Measurements from ENCODE around the gene RPH3AL.

The RPH3AL gene

DNA sequence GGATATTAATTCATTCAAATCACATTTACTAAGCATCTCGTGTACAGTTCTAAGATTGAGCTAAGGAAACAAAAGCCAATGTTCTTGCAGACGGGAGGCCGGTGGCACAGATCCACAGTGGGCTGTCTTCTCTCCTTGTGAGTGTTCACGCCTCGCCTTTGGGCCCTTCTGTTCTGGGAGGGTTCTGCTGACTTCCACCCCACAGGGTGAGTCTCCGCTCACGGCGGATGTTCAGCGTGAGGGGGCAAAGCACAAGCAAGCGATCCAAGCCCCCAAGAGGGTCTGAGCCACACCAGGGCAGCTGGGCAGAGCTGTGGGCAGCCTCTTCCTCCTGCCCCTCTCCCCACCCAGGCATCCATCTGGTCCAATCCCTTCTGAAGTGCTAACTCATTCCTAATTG, 86.9 kb downstream of the RPH3AL start:
- TF ChIP-seq, protein P1, sequence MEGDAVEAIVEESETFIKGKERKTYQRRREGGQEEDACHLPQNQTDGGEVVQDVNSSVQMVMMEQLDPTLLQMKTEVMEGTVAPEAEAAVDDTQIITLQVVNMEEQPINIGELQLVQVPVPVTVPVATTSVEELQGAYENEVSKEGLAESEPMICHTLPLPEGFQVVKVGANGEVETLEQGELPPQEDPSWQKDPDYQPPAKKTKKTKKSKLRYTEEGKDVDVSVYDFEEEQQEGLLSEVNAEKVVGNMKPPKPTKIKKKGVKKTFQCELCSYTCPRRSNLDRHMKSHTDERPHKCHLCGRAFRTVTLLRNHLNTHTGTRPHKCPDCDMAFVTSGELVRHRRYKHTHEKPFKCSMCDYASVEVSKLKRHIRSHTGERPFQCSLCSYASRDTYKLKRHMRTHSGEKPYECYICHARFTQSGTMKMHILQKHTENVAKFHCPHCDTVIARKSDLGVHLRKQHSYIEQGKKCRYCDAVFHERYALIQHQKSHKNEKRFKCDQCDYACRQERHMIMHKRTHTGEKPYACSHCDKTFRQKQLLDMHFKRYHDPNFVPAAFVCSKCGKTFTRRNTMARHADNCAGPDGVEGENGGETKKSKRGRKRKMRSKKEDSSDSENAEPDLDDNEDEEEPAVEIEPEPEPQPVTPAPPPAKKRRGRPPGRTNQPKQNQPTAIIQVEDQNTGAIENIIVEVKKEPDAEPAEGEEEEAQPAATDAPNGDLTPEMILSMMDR (IDR thresholded peaks at IDR 0.05): no peak
- TF ChIP-seq ZFX (IDR thresholded peaks at IDR 0.05; ENCODE audit: borderline replicate concordance): no peak

GRCh38 chr17:263773-264172, 88.8 kb downstream of the RPH3AL start:
- H3K27ac ChIP-seq: no peak overlapping the region
- no peak for TF ChIP-seq ZFX (IDR thresholded peaks at IDR 0.05; ENCODE audit: borderline replicate concordance)
- TF ChIP-seq, protein P1 (IDR thresholded peaks at IDR 0.05): no peak

More for the DNA sequence above, 86.9 kb downstream of the RPH3AL start:
- H3K27ac ChIP-seq: no peak overlapping the region

DNA sequence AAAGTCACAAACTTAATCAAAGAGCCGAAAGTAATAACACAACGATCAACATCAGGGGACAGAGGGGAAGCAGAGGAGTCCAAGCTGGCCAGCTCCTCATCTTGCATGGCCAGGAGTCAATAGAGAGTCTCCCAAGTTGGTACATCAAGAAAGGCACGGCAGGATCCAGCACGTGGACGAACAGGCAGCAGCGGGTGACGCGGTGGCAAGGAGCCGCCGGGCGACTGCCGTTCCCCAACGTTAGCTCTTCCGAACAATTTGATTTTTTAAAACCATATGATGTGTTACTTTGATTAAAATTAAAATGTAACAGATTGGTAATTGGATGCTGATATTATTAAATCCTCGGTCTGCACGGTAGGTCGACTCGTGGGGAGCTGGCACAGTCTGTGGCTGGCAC, 89.3 kb downstream of the RPH3AL start:
- no peak overlapping the region for H3K27ac ChIP-seq
- TF ChIP-seq, protein P1 (IDR thresholded peaks at IDR 0.05): no peak
- no peak for TF ChIP-seq ZFX (IDR thresholded peaks at IDR 0.05; ENCODE audit: borderline replicate concordance)

DNA sequence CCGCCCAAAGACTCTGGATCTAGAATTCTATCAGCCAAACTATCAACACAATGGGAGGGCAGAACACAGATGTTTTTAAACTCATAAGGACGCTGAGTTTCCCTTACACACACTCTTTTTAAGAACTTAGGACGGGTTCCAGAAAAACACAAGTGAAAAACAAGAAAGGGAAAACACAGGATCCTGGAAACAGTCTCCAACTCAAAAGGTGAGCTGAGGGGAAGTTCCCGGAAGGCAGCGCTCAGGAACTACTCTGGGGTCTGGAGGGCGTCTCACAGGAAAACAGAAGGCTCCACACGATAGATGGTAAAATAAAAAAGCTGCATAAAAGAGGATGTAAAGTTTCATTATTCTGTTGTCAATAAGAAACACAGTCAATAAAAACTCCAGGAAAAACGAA, 91.0 kb downstream of the RPH3AL start:
- no peak for TF ChIP-seq ZFX (IDR thresholded peaks at IDR 0.05; ENCODE audit: borderline replicate concordance)
- TF ChIP-seq, protein P1 (IDR thresholded peaks at IDR 0.05): no peak
- no peak overlapping the region for H3K27ac ChIP-seq

GRCh38 chr17:260944-261343, 91.7 kb downstream of the RPH3AL start:
- H3K27ac ChIP-seq: no peak overlapping the region
- TF ChIP-seq, protein P1 (IDR thresholded peaks at IDR 0.05): no peak
- no peak for TF ChIP-seq ZFX (IDR thresholded peaks at IDR 0.05; ENCODE audit: borderline replicate concordance)

GRCh38 chr17:260031-260791, 92.4 kb downstream of the RPH3AL start:
- H3K27ac ChIP-seq: no peak overlapping the region
- no peak for TF ChIP-seq ZFX (IDR thresholded peaks at IDR 0.05; ENCODE audit: borderline replicate concordance)
- TF ChIP-seq, protein P1 (IDR thresholded peaks at IDR 0.05): no peak

DNA sequence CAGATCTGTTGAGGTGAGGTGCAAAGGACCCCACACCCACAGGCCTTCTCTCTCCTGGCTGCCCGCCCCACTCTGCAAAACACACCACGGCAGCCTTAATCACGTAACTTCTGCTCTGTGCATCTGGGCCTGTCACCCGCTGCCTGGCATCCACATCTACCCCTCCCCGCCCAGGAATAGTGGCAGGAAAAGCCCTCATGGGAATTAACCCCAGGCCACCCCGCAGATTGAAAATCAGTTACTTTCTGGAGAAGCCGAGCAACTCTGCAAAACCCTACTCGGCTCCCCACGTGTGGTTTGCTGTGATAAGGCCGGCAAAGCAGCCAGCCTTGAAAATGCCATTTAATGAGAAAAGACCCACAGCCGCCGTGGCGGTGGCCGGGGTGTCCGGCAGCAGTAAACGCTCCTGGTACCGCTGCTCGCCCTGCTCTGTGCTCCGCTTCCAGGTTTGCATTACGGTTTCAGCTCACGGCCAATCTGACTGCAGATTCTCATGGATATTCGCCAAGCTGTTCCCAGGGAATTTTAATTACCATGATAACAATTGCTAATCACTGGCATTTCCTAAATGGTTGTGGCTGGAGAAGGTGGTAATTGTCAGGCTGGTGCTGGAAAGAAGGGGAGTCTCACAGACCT, 93.1 kb downstream of the RPH3AL start:
- TF ChIP-seq ZFX (IDR thresholded peaks at IDR 0.05; ENCODE audit: borderline replicate concordance): no peak
- TF ChIP-seq, protein P1 (IDR thresholded peaks at IDR 0.05): no peak
- H3K27ac ChIP-seq: no peak overlapping the region

Data from 22Rv1 (cell line).